HG03196 (cell line): ENCODE results near the gene C11orf58.

ENCODE experiments used
- ATAC-seq: cut with Tn5 transposase; IDR thresholded peaks from one replicate; pipeline ENCODE4 v1.9.1; 2021; ENCODE audit not compliant: unreplicated experiment

C11orf58 gene

DNA sequence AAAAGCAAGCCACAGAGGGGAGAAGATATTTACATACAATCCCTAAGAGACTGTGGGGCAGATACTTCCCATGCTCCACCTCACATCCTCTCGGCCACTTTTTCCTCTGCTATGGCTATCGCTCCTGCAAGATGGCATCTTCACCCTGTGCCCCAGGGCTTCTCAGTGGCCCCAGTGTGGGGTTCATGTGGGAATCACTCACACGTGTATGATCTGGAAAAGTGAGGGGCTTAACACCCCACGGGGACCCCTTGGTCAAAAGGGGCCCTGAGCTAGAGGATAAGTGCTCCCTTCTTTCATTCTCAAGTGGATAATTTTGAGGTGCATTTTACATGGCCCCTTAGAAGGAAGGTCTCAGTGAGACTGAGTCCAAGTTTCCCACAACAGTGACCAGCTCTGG, 28.7 kb downstream of the C11orf58 start:
- no peak for ATAC-seq

GRCh38 chr11:16767957-16768356, 29.5 kb downstream of the C11orf58 start:
- ATAC-seq = no peak

GRCh38 chr11:16769386-16769785, 30.9 kb downstream of the C11orf58 start:
- ATAC-seq = no peak

DNA sequence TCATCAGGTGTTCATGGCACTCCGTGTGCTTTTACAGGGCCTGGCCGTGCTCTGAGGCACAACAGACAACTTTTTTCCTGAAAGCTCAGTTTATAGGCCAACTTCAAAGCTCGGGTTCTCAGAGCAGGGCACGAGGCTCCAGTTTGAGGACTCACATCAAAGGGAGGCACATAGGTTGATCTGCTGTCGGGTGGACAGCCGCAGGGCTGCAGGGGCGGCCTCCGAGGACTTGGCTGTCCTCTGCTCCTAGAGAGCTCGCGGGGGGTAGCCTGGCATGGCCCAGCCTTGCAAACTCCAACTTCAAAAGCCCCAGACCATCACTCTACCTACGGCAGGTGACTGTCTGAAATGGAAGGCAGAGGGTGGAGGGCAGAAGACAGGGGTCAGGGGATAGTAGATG, 31.6 kb downstream of the C11orf58 start:
- ATAC-seq = no peak

- ATAC-seq = no peak
Observed at GRCh38 chr11:16771350-16772140, 33.1 kb downstream of the C11orf58 start.

DNA sequence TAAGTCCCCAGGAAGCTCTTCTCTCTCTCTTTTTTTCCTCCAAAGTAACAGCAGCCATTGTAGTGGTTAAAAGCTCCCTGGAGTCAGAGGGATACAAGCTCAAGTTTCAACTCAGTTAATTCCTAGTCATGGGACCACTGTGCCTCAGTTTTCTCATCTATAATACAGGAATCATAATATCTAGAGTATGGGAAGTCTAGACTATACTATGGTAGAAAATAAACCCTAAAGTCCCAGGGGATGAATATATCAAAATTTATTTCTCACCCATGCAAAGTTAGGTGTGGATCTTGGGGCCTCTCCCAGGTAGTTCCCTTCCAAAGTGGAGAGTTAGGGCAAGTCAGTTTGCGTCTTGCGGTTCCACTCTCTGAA, 33.7 kb downstream of the C11orf58 start:
- no peak for ATAC-seq

DNA sequence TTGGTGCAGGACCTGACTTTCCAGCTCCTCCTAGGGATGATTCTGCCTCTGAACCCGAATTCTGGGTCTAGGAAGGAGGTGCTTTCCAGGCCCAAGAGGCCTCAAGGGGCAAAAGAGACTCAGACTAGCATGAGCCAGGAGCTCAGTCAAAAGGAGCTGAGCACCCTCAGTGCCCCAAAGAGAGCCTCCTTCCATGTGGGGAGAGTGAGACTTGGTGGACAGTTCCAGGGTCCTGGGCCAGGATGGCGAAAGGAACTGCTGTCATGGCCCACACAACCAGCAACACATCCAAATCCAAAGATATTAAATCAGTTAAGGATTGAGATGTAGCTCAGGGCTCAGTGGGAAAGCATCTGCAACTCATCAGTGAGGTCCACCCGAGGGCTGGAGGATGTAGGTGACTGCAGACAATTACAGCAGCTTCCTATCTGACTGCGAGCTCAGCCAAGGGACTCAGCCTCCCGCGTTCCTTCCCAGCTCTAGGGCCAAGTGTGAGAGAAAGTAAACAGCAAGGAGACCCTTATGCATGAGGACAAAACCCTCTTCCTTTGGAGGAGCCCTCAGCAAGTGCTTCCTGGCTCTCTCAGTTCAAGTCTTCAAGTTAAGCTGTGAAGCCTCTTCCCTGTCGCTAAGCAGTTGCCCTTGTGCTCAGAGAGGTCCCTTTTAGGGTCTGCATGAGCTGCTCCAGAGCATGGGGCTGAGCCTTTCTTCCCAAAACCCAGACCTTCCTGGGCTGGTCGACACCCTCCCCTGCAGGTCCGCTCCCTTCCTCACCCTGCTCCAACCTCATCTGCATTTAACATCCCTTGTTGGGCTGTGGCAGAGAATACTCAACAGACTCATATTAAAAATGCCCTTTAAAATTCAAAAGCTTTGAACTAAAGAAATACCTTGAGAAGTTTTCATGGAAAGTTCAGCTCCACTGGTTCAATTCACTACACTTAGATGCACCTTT, 35.8 kb downstream of the C11orf58 start:
- no peak for ATAC-seq

DNA sequence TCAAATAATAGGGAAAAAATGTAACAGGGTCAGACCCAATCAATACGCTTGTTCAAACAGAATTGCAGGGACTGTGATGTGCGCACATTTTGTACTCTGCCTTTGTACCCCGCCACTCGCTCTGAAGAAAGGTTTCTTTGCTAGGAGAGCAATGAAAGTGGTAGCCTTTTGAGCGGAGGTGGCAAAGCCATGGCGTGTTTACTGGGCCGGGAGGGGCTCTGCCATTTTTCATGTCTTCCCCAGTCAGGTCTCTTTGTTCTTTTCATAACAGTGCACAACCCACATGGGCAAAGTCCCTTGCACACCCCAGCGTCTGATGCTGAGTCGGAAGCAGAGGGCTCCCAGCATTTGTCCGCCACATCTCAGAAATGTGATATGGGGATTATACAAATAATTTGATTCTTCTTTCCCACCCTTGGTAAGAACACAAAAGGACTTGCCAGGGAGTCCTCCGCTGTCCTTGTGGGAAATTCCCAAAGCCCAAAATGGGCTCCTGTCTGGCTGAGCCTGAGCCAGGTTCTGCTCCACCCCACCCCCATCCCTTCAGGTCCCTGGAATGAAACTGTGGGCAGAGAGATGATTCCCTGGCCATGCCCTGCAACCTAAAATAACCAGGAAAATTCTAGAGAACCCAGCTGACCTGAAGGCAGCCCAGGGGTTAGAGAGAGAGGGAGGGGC, 36.6 kb downstream of the C11orf58 start:
- no peak for ATAC-seq

GRCh38 chr11:16775614-16776283, 37.3 kb downstream of the C11orf58 start:
- no peak for ATAC-seq

- ATAC-seq = no peak
Observed at GRCh38 chr11:16776711-16777612, 38.5 kb downstream of the C11orf58 start.

GRCh38 chr11:16777613-16777975, 39.1 kb downstream of the C11orf58 start:
- no peak for ATAC-seq

DNA sequence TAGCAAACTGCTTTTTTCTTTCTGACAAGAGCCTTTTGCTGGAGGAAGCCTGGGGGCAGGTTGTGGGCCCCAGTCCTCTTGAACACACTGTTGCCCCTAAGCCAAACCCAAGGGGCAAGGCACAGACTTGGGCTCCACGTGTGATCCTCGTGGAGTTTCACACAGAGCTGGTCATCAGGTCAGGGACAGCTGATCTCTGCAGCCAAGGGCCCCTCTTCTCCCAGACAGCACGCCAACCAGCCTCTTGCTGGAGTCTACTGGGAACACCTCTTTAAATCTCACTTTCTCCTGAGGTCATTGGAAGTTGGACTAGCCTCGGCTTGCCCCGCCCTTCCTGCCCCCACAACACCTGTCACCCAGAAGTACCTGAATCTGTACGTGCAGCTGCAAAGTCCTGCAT, 39.8 kb downstream of the C11orf58 start:
- ATAC-seq = no peak

DNA sequence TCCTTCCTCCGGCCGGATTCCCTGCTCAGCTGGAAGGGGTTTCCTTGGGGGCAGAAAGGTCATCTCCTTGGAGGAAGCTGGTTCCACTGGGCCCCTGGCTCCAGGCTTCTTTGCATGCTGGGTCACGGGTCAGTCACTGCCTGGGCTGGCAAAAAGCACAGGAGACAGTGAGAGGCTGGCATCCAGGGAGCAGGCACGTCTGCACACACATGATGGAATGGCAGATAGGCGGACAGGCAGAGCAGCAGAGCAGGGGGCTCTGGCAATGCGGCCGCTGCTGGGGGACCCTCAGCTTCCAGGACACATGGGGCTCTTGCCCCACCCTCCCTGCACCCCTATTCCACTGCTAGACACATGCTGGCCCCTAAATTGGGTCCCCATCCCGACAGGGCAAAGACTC, 40.4 kb downstream of the C11orf58 start:
- no peak for ATAC-seq

DNA sequence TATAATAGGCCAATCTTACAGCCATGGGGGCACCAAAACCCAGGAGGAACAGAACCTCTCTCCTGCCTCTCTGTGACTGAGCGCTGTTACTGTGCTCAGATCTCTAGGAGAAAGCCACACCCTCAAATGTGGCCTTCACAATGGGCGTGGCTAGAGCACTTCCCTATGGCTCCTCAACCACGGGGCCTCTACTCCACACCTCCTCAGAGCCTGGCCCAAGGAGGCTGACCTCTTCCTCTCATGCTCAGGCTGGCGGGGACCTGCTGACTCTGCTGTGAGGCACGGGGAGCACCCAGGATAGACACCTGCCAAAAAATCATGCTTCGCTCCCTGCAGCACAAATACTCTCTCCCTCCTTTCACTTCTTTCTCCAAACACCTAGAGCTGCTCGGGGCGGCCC, 41.0 kb downstream of the C11orf58 start:
- ATAC-seq = no peak

DNA sequence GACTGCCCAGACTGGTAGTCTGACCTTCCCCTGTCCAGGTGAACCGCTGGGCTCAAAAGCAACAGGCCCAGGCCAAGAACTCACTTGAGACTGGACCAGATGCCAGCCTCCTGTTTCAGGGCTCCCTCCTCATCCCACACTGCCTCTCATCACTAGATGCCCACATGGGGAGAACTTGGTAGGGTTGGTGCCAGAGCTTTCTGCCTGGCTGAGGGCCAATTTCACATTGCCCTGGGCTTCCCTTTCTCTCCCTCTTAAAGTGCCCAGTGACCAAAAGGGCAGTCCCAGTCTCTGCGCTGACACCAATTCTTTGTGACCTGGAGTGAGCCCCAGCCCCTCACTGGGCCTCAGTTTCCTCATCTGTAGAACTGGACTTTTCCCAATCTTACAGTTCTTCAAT, 41.7 kb downstream of the C11orf58 start:
- ATAC-seq = no peak

DNA sequence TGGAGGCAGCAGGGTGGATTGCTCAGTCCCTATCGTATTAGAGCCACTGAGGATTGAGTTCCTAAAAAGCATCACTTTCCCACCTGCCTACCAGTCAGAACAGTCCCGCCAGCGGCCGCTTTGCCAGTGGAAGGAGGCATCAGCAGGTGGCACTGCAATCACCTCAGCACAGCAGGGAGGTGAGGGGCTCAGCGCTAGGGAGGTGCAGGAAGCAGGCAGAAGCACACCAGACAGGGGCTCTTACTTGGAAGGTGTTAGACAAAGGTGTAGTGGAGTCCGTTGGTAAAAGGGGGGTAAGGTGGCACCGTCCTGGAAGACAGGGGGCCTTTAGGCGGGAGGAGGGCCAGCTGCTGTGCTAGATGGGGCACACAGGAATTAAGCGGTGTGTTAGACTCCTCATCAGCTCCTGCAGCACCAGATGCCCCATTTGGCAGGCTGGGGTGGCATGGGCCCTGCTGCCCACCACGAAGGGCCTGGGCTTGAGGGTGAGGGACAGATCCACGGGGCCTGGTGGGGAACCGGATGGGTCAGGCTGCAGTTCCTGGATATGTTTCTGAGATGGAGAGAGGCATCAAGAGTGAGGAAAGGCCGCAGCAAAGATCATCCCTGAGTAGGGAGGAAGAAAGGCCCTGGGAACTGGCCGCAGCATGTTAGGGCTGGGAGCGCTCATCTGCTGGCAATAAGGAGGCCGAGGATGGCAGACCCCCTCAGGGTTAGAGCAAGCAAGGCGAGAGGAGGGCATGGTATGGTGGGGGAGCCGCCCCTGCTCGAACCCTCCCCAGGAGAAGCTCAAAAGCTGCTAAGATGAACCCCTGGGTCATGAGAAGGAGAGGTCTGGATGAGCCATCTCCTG, 42.5 kb downstream of the C11orf58 start:
- ATAC-seq = no peak

DNA sequence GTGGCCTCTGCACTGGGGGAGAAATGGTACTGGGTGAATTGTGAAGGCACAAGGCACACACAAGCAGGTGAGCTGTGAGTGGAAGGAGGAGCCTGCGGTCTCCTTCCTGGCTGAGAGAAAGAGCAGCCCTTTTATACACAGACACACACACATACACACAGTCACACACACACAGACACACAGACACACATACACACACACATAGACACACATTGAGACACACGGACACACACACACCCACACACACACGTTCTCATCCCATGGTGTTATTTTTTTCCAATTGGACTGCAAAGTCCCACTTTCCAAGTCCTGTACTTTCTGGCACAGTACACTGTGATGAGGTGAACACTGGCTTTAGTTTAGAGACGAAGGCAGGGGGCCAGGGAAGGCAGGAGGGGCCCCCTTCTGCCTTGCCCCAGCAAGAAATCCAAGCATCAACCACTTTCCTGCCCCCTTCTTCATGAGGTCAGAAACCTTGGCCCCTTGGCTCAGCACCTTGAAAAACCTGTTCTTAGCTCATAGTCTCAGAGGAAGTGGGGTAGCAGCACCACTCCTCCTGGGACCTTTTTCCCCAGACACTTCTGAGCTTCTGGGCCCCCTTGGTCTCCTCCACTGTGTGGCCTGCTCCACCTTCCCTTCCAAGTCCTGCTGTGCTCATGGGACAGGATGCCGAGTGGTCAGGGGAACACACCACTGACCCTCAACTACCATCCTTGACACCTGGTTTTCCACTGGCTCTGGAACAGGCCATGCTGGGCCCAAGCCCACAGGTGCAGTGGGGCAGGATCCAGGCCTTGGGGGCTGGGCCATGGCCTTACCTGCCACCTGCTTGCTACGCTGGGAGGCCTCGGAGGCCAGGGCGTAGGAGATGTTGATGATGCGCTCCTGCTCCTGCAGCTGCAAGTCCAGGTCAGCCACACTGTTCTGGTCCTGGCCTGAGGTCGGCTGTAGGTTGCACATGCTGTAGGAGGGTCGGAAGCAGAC, 43.8 kb downstream of the C11orf58 start:
- no peak for ATAC-seq

DNA sequence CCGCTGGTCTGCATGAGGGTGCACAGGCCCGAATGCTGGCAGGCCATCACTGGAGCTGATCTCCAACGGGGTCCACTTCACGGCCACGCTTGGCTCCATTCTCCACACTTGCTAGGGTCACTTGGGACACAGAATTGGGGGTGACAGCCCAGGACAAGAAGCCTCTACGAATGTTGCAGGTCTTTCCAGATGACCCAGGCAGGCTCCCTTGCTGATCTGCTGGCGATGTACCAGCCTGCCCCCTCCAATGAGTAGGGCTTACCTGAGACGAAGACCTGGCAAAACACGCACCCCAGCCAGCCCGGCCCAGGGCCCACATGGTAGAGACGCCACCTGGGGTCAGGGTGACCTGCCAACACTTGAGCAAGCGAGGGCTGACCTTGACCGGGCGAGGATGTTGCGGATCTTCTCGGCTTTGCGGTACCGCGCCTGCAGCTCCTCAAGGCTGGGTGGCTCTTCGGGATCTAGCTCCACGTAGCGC, 44.9 kb downstream of the C11orf58 start:
- no peak for ATAC-seq
